CD4-positive, alpha-beta memory T cell (primary cell): Measurements from ENCODE around the gene SLC5A5. TPM values are rescaled to one million over a fixed set of nuclear protein-coding genes. Genes with fewer than 3 reads are reported as not detected.

ENCODE experiments used
- CTCF ChIA-PET: fragments of 350-600 bp; sonication (Branson Sonifier 250); formaldehyde crosslinking; loops from one replicate; lab custom pipeline; 2021; ENCODE audit warnings: inconsistent platforms; ENCODE audit not compliant: partially characterized antibody; lab: Charles Lee
- POLR2A ChIA-PET: fragments of 350-600 bp; sonication (Branson Sonifier 250); formaldehyde crosslinking; loops from one replicate; lab custom pipeline; 2021; ENCODE audit not compliant: partially characterized antibody; lab: Charles Lee
- DNase-seq, 5 donors: peaks; one replicate each; pipeline versions ENCODE4 v3.0.0 to v3.0.0-alpha.2; 2020 to 2022; ENCODE audit warnings: mixed read lengths in 1 of 5
- H3K27ac ChIP-seq: one replicate; pipeline ENCODE4 v1.7.0; 2013; ENCODE audit warnings: low read depth, low read length
- H3K27me3 ChIP-seq: 2 replicates; pipeline ENCODE4 v1.7.0; 2013; ENCODE audit warnings: mild to moderate bottlenecking, low read length, moderate library complexity; ENCODE audit not compliant: insufficient read depth
- H3K36me3 ChIP-seq: 2 replicates; pipeline ENCODE4 v1.7.0; 2013; ENCODE audit warnings: mild to moderate bottlenecking, low read length, moderate library complexity; ENCODE audit not compliant: insufficient read depth
- H3K4me1 ChIP-seq: 2 replicates; pipeline ENCODE4 v1.7.0; 2013; ENCODE audit warnings: mild to moderate bottlenecking, low read length, moderate library complexity; ENCODE audit not compliant: insufficient read depth
- H3K4me3 ChIP-seq, 2 donors: one replicate each; pipeline ENCODE4 v1.7.0; 2013; ENCODE audit warnings: low read length in 2 of 2, mild to moderate bottlenecking in 1 of 2
- H3K9me3 ChIP-seq, 2 donors: one replicate each; pipeline ENCODE4 v1.7.0; 2013; ENCODE audit warnings: low read length in 2 of 2, control low read depth in 1 of 2; ENCODE audit not compliant: control insufficient read depth in 1 of 2
- H3K27ac Mint-ChIP-seq, 7 donors: one replicate each; pipeline ENCODE4 v1.8.0; 2020 to 2021; ENCODE audit warnings: mixed read lengths in 7 of 7, mild to moderate bottlenecking in 6 of 7, inconsistent platforms in 3 of 7, moderate library complexity in 3 of 7
- H3K27me3 Mint-ChIP-seq, 2 donors: one replicate each; pipeline ENCODE4 v1.8.0; 2020 to 2021; ENCODE audit warnings: mixed read lengths in 2 of 2
- H3K36me3 Mint-ChIP-seq, 2 donors: one replicate each; pipeline ENCODE4 v1.8.0; 2020 to 2021; ENCODE audit warnings: mixed read lengths in 2 of 2, inconsistent platforms in 1 of 2, mild to moderate bottlenecking in 1 of 2
- H3K4me1 Mint-ChIP-seq, 4 donors: one replicate each; pipeline ENCODE4 v1.8.0; 2020 to 2021; ENCODE audit warnings: mixed read lengths in 4 of 4, mild to moderate bottlenecking in 1 of 4
- H3K4me3 Mint-ChIP-seq, 8 donors: one replicate each; pipeline ENCODE4 v1.8.0; 2020 to 2021; ENCODE audit warnings: mixed read lengths in 8 of 8, mild to moderate bottlenecking in 7 of 8, moderate library complexity in 6 of 8, inconsistent platforms in 3 of 8
- H3K9me3 Mint-ChIP-seq, 8 donors: one replicate each; pipeline ENCODE4 v1.8.0; 2020 to 2021; ENCODE audit warnings: mixed read lengths in 8 of 8, mild to moderate bottlenecking in 5 of 8, inconsistent platforms in 3 of 8, moderate library complexity in 1 of 8
- intact Hi-C: fragments of 100-400 bp; cut with micrococcal nuclease; formaldehyde crosslinking; loops from one replicate; pipeline ENCODE4 v1.15.1; 2023
- polyA plus RNA-seq, 2 donors: library from polyadenylated mRNA; unstranded; fragments of 300-500 nt; fragmentation: Illumina TruSeq; gene quantifications; one replicate each; pipeline ENCODE4 v1.2.3, GENCODE V29; 2021
- total RNA-seq, 2 experiments: library from RNA; stranded (reverse); gene quantifications; one replicate each; pipeline ENCODE4 v1.2.3, GENCODE V29; 2021

SLC5A5 gene
- total and polyA plus RNA-seq, 4 experiments from 2014 or later, result 0.92 to 2.9 (median 1.9) TPM

DNA sequence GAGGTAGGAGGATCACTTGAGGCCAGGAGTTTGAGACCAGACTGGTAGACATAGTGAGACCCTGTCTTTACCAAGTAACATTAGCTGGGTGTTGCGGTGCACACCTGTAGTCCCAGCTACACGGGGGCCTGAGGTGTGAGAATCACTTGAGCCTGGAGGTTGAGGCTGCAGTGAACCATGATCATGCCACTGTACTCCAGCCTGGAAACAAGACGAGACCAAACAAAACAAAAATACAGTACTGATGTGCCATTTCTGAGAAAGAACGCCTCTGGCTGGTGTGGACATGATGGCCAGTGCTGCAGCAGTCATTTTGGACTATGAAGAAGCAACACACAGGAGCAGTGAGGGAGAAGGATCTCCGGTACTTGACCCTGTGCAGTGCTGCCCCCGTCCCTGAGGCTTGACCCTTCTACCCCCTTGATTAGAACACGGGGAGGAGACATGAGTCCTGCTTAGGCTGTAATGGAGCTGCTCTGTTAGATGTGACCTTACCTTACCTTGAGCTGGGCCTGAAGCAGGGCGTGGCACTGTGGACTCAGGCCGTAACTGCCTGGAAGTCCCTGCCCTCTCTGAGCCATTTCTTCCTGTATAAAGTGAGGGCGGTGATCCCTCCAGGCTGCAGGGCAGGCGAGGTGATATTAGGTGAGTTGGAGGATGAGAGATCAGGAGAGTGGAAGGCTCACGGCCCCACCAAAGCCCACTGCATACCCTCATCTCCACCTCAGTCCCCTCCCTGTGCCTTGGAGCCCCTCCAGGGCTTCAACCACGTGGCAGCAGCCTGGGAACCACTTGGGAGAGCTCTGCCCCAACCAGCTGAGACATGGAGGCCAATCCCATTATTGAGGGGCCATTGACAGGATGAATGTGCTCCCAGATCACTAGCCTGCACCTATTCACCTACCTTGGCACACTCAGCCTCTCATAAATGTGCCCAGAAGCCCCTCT lies 6.1 kb upstream of the SLC5A5 start:
- Mint-ChIP-seq H3K27me3 (no peaks in the 10 kb centered on the region), H3K4me3 (no peak overlapping the region), H3K27ac (peak overlapping the region in 5 of 7 donors; percentile 4 to 68 (median 56)), H3K4me1 (peaks cover 10 to 24% (median 15%) of the 10 kb centered on the region in 4 donors), H3K9me3 (no peaks in the 10 kb centered on the region), H3K36me3 (peaks cover 26 to 29% of the 10 kb centered on the region in 2 donors)
- Histone ChIP-seq H3K9me3 (no peaks in the 10 kb centered on the region), H3K27ac (no peak overlapping the region), H3K4me3 (no peak overlapping the region), H3K36me3 (peaks cover 43% of the 10 kb centered on the region), H3K4me1 (peaks cover 19% of the 10 kb centered on the region), H3K27me3 (no peaks in the 10 kb centered on the region)
- POLR2A ChIA-PET, result interaction anchor here (0.6 to 1.7 kb wide), 8 partner anchors 9 to 231 kb away, joined by 3 to 8 read pairs (median 3); partner anchors contain the start of genes CCDC124 and JAK3
- no peak for DNase-seq
- intact Hi-C loops, result no loop called here
- CTCF ChIA-PET, result interaction anchor here (1.2 to 1.8 kb wide), 2 partner anchors 67 to 73 kb away, joined by 4 to 5 read pairs; partner anchors contain the start of gene CCDC124

DNA sequence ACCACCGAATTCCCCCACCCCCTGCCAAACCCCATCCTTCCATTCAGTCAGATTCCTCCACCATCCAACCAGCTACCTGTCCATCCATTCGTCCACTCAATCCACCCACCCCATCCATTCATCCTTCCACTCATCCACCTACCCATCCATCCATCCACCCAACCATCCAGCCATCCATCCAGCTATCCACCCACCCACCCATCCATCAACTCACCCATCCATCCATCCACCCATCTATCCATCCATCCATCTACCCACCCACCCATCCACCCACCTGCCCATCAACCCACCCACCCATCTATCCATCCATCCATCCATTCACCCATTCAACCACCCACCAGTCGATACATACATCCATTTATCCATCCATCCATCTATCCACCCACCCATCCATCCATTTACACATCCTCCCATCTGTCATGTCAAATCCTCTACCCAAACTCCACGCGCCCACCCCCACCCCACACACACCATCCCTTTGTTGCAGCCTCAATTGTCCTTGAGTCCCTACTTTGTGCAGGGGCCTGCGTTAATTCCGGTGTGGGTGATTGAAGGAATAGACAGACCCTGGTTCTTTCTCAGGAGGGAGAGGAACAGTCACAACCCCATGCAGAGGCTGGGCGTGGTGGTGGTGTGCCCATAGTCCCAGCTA lies 5.3 kb upstream of the SLC5A5 start:
- ChIA-PET POLR2A (interaction anchor here (0.6 to 1.7 kb wide), 6 partner anchors 10 to 230 kb away, joined by 3 to 8 read pairs (median 3); partner anchors contain the start of gene JAK3), CTCF (interaction anchor here (1.2 kb wide), 1 partner anchor 72 kb away, joined by 4 read pairs; no protein-coding TSS in a partner anchor)
- Mint-ChIP-seq H3K4me1 (peaks cover 2 to 24% (median 11%) of the 10 kb centered on the region in 4 donors), H3K27ac (peak overlapping the region in 3 of 7 donors; percentile 10 to 52 (median 35)), H3K4me3 (peak overlapping the region in 1 of 8 donors; percentile 20), H3K27me3 (no peaks in the 10 kb centered on the region), H3K9me3 (no peaks in the 10 kb centered on the region), H3K36me3 (peaks cover 21 to 24% of the 10 kb centered on the region in 2 donors)
- Histone ChIP-seq H3K36me3 (peaks cover 36% of the 10 kb centered on the region), H3K4me3 (no peak overlapping the region), H3K27ac (no peak overlapping the region), H3K9me3 (no peaks in the 10 kb centered on the region), H3K4me1 (peaks cover 16% of the 10 kb centered on the region), H3K27me3 (no peaks in the 10 kb centered on the region)
- no peak for DNase-seq
- intact Hi-C loops, result no loop called here

DNA sequence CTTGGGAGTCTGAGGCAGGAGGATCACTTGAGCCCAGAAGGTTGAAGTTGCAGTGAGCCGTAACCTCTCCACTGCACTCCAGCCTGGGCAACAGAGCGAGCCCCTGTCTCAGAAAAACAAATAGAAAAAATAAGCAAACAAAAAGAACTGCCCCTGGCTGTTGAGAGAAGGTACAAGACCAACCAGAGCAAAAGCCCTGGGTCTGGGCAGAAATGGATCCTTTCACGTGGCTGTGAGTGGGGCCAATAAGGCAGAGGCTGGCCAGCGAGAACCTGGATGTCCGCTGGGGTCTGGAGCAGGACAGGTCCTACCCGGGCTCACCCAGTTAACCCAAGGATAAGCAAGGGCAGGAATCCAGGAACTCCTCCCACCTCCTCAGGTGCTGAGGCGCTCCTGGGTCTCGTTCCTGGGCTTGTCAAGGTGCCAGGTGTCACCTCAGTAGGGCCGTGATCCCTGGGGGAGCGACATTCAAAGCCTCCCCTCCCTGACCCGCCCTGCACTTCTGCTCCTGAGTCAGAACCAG lies 4.7 kb upstream of the SLC5A5 start:
- H3K4me1 ChIP-seq, result peaks cover 15% of the 10 kb centered on the region
- peaks cover 31% of the 10 kb centered on the region for H3K36me3 ChIP-seq
- peak overlapping the region in 2 of 7 donors; percentile 10 to 52 for H3K27ac Mint-ChIP-seq
- ChIA-PET CTCF (no interaction called here), POLR2A (no interaction called here)
- intact Hi-C loops, result no loop called here
- H3K4me1 Mint-ChIP-seq, result peaks cover 3 to 24% (median 9%) of the 10 kb centered on the region in 4 donors
- H3K27me3 Mint-ChIP-seq, result no peaks in the 10 kb centered on the region
- no peak overlapping the region for H3K4me3 Mint-ChIP-seq
- H3K36me3 Mint-ChIP-seq, result peaks cover 16 to 22% of the 10 kb centered on the region in 2 donors
- no peaks in the 10 kb centered on the region for H3K9me3 Mint-ChIP-seq
- no peaks in the 10 kb centered on the region for H3K27me3 ChIP-seq
- no peaks in the 10 kb centered on the region for H3K9me3 ChIP-seq
- no peak overlapping the region for H3K27ac ChIP-seq
- DNase-seq, result no peak
- no peak overlapping the region for H3K4me3 ChIP-seq

DNA sequence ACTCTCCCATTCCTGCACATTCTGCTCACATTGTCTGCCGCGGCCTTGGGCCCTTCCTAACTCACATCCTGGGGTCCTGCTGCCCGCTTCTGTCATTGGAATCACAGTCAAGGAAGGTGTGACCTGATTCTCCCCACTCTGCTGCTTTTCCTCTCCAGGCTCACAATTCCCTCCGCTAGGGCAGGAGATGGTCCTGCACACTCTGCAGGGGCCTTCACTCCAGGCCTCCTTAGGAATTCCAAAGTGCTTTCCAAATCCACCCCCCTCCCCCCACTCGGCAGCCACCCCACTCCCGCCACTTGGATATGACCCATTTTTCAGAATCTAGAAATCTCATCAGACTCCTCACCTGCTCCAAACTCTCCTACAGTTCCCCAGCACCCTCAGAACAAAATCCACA lies 3.1 kb upstream of the SLC5A5 start:
- Histone ChIP-seq H3K4me1 (peaks cover 24% of the 10 kb centered on the region), H3K27me3 (no peaks in the 10 kb centered on the region), H3K4me3 (no peak overlapping the region), H3K27ac (no peak overlapping the region), H3K36me3 (peaks cover 14% of the 10 kb centered on the region), H3K9me3 (no peaks in the 10 kb centered on the region)
- Mint-ChIP-seq H3K27ac (peak overlapping the region in 2 of 7 donors; percentile 58 to 66), H3K36me3 (peaks cover 5 to 12% of the 10 kb centered on the region in 2 donors), H3K4me3 (peak overlapping the region in 1 of 8 donors; percentile 20), H3K27me3 (no peaks in the 10 kb centered on the region), H3K9me3 (no peaks in the 10 kb centered on the region), H3K4me1 (peaks cover 3 to 26% (median 10%) of the 10 kb centered on the region in 4 donors)
- ChIA-PET POLR2A (no interaction called here), CTCF (no interaction called here)
- DNase-seq, result no peak
- intact Hi-C loops, result no loop called here

- Mint-ChIP-seq H3K4me3 (peak overlapping the region in 1 of 8 donors; percentile 20), H3K27ac (peak overlapping the region in 2 of 7 donors; percentile 58 to 66), H3K27me3 (no peaks in the 10 kb centered on the region), H3K9me3 (no peaks in the 10 kb centered on the region), H3K4me1 (peaks cover 3 to 26% (median 10%) of the 10 kb centered on the region in 4 donors), H3K36me3 (peaks cover 3 to 8% of the 10 kb centered on the region in 2 donors)
- Histone ChIP-seq H3K4me1 (peaks cover 26% of the 10 kb centered on the region), H3K27ac (no peak overlapping the region), H3K27me3 (no peaks in the 10 kb centered on the region), H3K4me3 (no peak overlapping the region), H3K9me3 (no peaks in the 10 kb centered on the region), H3K36me3 (peaks cover 9% of the 10 kb centered on the region)
- intact Hi-C loops, result no loop called here
- CTCF ChIA-PET, result no interaction called here
- POLR2A ChIA-PET, result interaction anchor here (4.8 kb wide), 1 partner anchor 9 kb away, joined by 81 read pairs; the partner anchor contains the start of gene RPL18A
- DNase-seq, result no peak
Observed at GRCh38 chr19:17869114-17869608, 2.6 kb upstream of the SLC5A5 start.

DNA sequence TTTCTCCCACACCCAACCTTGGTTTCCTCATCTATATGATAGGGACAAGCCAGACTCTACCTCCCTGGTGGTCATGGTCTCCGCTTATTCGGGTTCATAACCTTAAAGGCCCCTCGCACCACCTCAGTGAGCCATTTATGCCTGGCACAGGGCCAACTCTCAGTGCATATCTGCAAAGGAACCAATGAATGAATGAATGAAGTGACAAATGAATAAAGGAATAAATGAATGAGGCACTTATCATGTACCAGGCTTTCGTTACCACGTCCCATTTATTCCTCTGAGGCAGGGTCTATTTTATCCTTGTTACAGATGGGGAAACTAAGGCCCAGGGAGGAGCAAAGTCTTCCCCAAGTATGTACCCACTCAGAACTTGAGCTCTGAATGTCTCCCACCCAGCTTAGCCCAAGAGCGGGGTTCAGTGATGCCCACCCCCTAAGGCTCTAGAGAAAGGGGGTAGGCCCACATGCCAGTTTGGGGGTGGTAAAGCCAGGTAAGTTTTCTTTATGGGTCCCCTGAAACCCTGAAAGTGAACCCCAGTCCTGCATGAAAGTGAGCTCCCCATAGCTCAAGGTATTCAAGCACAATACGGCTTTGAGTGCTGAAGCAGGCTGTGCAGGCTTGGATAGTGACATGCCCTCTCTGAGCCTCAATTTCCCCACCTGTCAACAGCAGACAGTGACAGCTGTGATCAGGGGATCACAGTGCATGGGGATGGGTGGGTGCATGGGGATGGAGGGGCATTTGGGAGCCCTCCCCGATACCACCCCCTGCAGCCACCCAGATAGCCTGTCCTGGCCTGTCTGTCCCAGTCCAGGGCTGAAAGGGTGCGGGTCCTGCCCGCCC lies 490 bp upstream of the SLC5A5 start:
- H3K27ac Mint-ChIP-seq, result peak overlapping the region in 3 of 7 donors; percentile 30 to 75 (median 62)
- H3K36me3 Mint-ChIP-seq, result no peaks in the 10 kb centered on the region
- H3K36me3 ChIP-seq, result no peaks in the 10 kb centered on the region
- peak overlapping the region in 1 of 2 donors; percentile 30 for H3K4me3 ChIP-seq
- peaks cover 26% of the 10 kb centered on the region for H3K4me1 ChIP-seq
- no peaks in the 10 kb centered on the region for H3K27me3 ChIP-seq
- H3K9me3 ChIP-seq, result no peaks in the 10 kb centered on the region
- H3K4me3 Mint-ChIP-seq, result peak overlapping the region; percentile 80 to 91 (median 85)
- CTCF ChIA-PET, result interaction anchor here (2.0 kb wide), 2 partner anchors 11 to 61 kb away, joined by 10 to 17 read pairs; partner anchors contain the start of genes CCDC124 and RPL18A
- H3K27me3 Mint-ChIP-seq, result no peaks in the 10 kb centered on the region
- H3K9me3 Mint-ChIP-seq, result no peaks in the 10 kb centered on the region
- H3K4me1 Mint-ChIP-seq, result peaks cover 4 to 26% (median 11%) of the 10 kb centered on the region in 4 donors
- POLR2A ChIA-PET, result interaction anchor here (1.4 to 4.8 kb wide), 7 partner anchors 8 to 129 kb away, joined by 3 to 81 read pairs (median 9); partner anchors contain the start of genes CCDC124 and RPL18A
- no peak overlapping the region for H3K27ac ChIP-seq
- no peak for DNase-seq
- intact Hi-C loops, result loop anchor here (5.0 kb wide), 1 partner anchor 131 kb away; no protein-coding TSS in a partner anchor
